ENCODE results near the gene IL11RA.

DNA sequence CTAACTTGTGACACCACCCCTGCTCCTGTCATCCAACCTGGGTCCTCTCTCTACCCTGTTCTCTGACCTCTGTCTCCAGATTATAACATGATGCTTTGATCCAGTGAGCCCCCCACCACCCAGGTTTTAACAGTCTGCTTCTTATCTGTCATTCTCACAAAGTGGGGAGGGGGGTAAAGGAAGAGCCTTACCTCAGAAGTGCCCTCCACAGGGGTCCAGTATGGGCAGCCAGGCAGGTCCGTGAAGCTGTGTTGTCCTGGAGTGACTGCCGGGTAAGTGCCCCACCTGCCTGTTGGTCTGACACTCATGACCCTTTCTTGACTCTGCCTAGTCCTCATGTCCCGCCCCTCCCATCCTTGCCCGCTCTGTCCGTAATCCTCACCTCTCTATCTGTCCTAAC lies 3.4 kb downstream of the IL11RA start:
- TF ChIP-seq JUND (IDR thresholded peaks at IDR 0.05; ENCODE audit: low read depth, low read length) (no peak), NFYB (IDR thresholded peaks at IDR 0.05; ENCODE audit: insufficient read depth, low read depth, low read length) (no peak), CHD4 (IDR thresholded peaks at IDR 0.05) (no peak), POLR2A (IDR thresholded peaks at IDR 0.05; ENCODE audit: low read depth, low read length) (no peak)
- TF ChIP-seq, protein P1, sequence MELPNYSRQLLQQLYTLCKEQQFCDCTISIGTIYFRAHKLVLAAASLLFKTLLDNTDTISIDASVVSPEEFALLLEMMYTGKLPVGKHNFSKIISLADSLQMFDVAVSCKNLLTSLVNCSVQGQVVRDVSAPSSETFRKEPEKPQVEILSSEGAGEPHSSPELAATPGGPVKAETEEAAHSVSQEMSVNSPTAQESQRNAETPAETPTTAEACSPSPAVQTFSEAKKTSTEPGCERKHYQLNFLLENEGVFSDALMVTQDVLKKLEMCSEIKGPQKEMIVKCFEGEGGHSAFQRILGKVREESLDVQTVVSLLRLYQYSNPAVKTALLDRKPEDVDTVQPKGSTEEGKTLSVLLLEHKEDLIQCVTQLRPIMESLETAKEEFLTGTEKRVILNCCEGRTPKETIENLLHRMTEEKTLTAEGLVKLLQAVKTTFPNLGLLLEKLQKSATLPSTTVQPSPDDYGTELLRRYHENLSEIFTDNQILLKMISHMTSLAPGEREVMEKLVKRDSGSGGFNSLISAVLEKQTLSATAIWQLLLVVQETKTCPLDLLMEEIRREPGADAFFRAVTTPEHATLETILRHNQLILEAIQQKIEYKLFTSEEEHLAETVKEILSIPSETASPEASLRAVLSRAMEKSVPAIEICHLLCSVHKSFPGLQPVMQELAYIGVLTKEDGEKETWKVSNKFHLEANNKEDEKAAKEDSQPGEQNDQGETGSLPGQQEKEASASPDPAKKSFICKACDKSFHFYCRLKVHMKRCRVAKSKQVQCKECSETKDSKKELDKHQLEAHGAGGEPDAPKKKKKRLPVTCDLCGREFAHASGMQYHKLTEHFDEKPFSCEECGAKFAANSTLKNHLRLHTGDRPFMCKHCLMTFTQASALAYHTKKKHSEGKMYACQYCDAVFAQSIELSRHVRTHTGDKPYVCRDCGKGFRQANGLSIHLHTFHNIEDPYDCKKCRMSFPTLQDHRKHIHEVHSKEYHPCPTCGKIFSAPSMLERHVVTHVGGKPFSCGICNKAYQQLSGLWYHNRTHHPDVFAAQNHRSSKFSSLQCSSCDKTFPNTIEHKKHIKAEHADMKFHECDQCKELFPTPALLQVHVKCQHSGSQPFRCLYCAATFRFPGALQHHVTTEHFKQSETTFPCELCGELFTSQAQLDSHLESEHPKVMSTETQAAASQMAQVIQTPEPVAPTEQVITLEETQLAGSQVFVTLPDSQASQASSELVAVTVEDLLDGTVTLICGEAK (IDR thresholded peaks at IDR 0.05; ENCODE audit: borderline replicate concordance), result no peak
